ENCODE measurements around the gene RBAK.

The RBAK gene

GRCh38 chr7:5117095-5117970, 71.7 kb downstream of the RBAK start:
- no peaks in the 10 kb centered on the region for H3K27me3 ChIP-seq (ENCODE audit: insufficient read depth, low read depth, severe bottlenecking)
- no peak overlapping the region for H3K4me3 ChIP-seq (ENCODE audit: low read depth, low read length)
- TF ChIP-seq, protein P1, sequence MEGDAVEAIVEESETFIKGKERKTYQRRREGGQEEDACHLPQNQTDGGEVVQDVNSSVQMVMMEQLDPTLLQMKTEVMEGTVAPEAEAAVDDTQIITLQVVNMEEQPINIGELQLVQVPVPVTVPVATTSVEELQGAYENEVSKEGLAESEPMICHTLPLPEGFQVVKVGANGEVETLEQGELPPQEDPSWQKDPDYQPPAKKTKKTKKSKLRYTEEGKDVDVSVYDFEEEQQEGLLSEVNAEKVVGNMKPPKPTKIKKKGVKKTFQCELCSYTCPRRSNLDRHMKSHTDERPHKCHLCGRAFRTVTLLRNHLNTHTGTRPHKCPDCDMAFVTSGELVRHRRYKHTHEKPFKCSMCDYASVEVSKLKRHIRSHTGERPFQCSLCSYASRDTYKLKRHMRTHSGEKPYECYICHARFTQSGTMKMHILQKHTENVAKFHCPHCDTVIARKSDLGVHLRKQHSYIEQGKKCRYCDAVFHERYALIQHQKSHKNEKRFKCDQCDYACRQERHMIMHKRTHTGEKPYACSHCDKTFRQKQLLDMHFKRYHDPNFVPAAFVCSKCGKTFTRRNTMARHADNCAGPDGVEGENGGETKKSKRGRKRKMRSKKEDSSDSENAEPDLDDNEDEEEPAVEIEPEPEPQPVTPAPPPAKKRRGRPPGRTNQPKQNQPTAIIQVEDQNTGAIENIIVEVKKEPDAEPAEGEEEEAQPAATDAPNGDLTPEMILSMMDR (IDR thresholded peaks at IDR 0.05; ENCODE audit: low read depth, low read length): no peak
- no peak for DNase-seq
- H3K27ac ChIP-seq: no peak overlapping the region
- no peaks in the 10 kb centered on the region for H3K36me3 ChIP-seq
- H3K9me3 ChIP-seq (ENCODE audit: severe bottlenecking): no peaks in the 10 kb centered on the region

Measured in WERI-Rb-1 (cell line).